Measurements from ENCODE around the gene OR7A17.

OR7A17 gene

GRCh38 chr19:14889994-14890642 is 4.2 kb upstream of the OR7A17 start:
- POLR2A ChIA-PET = interaction anchor here (1.1 kb wide), 1 partner anchor 105 kb away, joined by 6 read pairs; no protein-coding TSS in a partner anchor
- H3K4me1 ChIP-seq (ENCODE audit: control extremely low read depth in 1 of 4, control insufficient read depth in 4 of 4, insufficient read depth in 4 of 4, low read length in 3 of 4) = peaks cover 17 to 65% (median 32%) of the 10 kb centered on the region in 4 experiments
- H3K4me3 ChIP-seq (ENCODE audit: control insufficient read depth in 1 of 7, extremely low read depth in 1 of 7, insufficient read depth in 4 of 7, low read depth in 2 of 7, low read length in 6 of 7) = peak overlapping the region in 1 of 7 experiments; percentile 20
- DNase-seq = peak; percentile 8 to 71 (median 54)
- no CpG with 5 or more reads among the region's 3 CpGs for WGBS (ENCODE audit: insufficient coverage)
- H3K36me3 ChIP-seq (ENCODE audit: control insufficient read depth in 4 of 4, insufficient read depth in 4 of 4, low read length in 3 of 4) = no peaks in the 10 kb centered on the region
- peak overlapping the region; percentile 59 to 84 for H3K27ac ChIP-seq (ENCODE audit: insufficient read depth in 1 of 2, low read depth in 1 of 2, low read length in 2 of 2, poor library complexity in 1 of 2, severe bottlenecking in 2 of 2)
- H3K9me3 ChIP-seq (ENCODE audit: control extremely low read depth in 1 of 5, control insufficient read depth in 4 of 5, insufficient read depth in 2 of 5, low read depth in 1 of 5, low read length in 4 of 5) = no peaks in the 10 kb centered on the region
- CTCF ChIA-PET = interaction anchor here (1.2 to 1.7 kb wide), 2 partner anchors 16 to 54 kb away, joined by 3 to 4 read pairs; no protein-coding TSS in a partner anchor
- no peaks in the 10 kb centered on the region for H3K27me3 ChIP-seq (replicated peaks in 2 of 5; ENCODE audit: control insufficient read depth in 4 of 5, insufficient read depth in 5 of 5, low read length in 4 of 5)

GRCh38 chr19:14871619-14872230 is 14.2 kb downstream of the OR7A17 start:
- CTCF ChIA-PET = interaction anchor here (1.2 kb wide), 1 partner anchor 304 kb away, joined by 4 read pairs; no protein-coding TSS in a partner anchor

DNA sequence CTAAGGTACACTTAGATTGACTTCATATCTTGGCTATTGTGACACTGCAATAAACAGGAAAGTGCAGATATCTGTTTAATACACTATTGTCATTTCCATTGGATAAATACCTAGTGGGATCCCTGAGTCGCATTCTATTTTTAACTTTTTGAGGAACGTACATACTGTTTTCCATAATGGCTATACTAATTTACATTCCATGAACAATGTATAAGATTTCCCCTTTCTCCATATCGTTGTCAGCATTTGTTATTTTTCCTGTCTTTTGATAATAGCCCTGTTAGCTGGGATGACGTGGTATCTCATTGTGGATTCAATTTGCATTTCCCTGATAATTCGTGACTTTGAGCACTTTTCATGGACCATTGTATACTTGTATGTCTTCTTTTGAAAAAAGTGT is 17.4 kb downstream of the OR7A17 start:
- peaks cover 0 to 4% (median 0%) of the 10 kb centered on the region in 4 experiments for H3K4me1 ChIP-seq (ENCODE audit: control extremely low read depth in 1 of 4, control insufficient read depth in 4 of 4, insufficient read depth in 4 of 4, low read length in 3 of 4)
- H3K9me3 ChIP-seq (ENCODE audit: control extremely low read depth in 1 of 5, control insufficient read depth in 4 of 5, insufficient read depth in 2 of 5, low read depth in 1 of 5, low read length in 4 of 5) = peaks cover 0 to 6% (median 0%) of the 10 kb centered on the region in 5 experiments
- H3K27ac ChIP-seq (ENCODE audit: insufficient read depth in 1 of 2, low read depth in 1 of 2, low read length in 2 of 2, poor library complexity in 1 of 2, severe bottlenecking in 2 of 2) = no peak overlapping the region
- DNase-seq = no peak
- no peaks in the 10 kb centered on the region for H3K36me3 ChIP-seq (ENCODE audit: control insufficient read depth in 4 of 4, insufficient read depth in 4 of 4, low read length in 3 of 4)
- 100% methylated on average over 3 of the region's 5 CpGs for WGBS (ENCODE audit: insufficient coverage)
- POLR2A ChIA-PET = interaction anchor here (0.5 to 0.8 kb wide), 2 partner anchors 92 to 153 kb away, joined by 3 to 4 read pairs; no protein-coding TSS in a partner anchor
- H3K4me3 ChIP-seq (ENCODE audit: control insufficient read depth in 1 of 7, extremely low read depth in 1 of 7, insufficient read depth in 4 of 7, low read depth in 2 of 7, low read length in 6 of 7) = no peak overlapping the region
- CTCF ChIA-PET = no interaction called here
- H3K27me3 ChIP-seq (replicated peaks in 2 of 5; ENCODE audit: control insufficient read depth in 4 of 5, insufficient read depth in 5 of 5, low read length in 4 of 5) = peaks cover 0 to 3% (median 0%) of the 10 kb centered on the region in 5 experiments

More at GRCh38 chr19:14871619-14872230, 14.2 kb downstream of the OR7A17 start:
- Histone ChIP-seq H3K27ac (ENCODE audit: insufficient read depth in 1 of 2, low read depth in 1 of 2, low read length in 2 of 2, poor library complexity in 1 of 2, severe bottlenecking in 2 of 2) (no peak overlapping the region), H3K9me3 (ENCODE audit: control extremely low read depth in 1 of 5, control insufficient read depth in 4 of 5, insufficient read depth in 2 of 5, low read depth in 1 of 5, low read length in 4 of 5) (peaks cover 0 to 5% (median 0%) of the 10 kb centered on the region in 5 experiments), H3K27me3 (replicated peaks in 2 of 5; ENCODE audit: control insufficient read depth in 4 of 5, insufficient read depth in 5 of 5, low read length in 4 of 5) (no peaks in the 10 kb centered on the region), H3K4me3 (ENCODE audit: control insufficient read depth in 1 of 7, extremely low read depth in 1 of 7, insufficient read depth in 4 of 7, low read depth in 2 of 7, low read length in 6 of 7) (no peak overlapping the region), H3K4me1 (ENCODE audit: control extremely low read depth in 1 of 4, control insufficient read depth in 4 of 4, insufficient read depth in 4 of 4, low read length in 3 of 4) (peaks cover 0 to 4% (median 0%) of the 10 kb centered on the region in 4 experiments), H3K36me3 (ENCODE audit: control insufficient read depth in 4 of 4, insufficient read depth in 4 of 4, low read length in 3 of 4) (no peaks in the 10 kb centered on the region)
- 67% methylated on average over 1 of the region's 4 CpGs for WGBS (ENCODE audit: insufficient coverage)
- DNase-seq = peak; percentile 52 to 64 (median 63)
- POLR2A ChIA-PET = no interaction called here

DNA sequence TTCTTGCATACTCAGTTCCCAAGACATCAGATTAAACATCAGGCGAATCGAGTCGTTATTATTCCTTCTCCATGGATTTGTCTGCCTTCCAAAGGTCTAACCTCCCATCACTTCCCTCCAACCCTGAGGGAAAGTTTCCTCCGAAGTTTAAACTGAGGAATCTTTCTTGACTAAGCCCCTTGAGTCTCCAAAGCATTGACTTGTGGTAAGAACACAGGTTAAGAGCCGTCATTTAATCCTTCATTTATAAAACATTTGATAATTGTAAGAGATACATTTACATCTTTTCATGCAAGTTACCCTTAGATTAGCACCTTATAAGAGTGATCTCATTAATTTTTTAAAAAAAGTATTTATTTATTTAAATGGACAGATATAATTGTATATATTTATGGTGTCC is 37.1 kb downstream of the OR7A17 start, which contains the start of gene OR7A10:
Gene OR7A10 (minus strand): TSS at position 101 of the 400 bp plus-strand sequence. CDS start 7,045 bp downstream, outside the sequence.
- POLR2A ChIA-PET = interaction anchor here (0.7 kb wide), 1 partner anchor 9 kb away, joined by 4 read pairs; no protein-coding TSS in a partner anchor
- peaks cover 0 to 2% (median 0%) of the 10 kb centered on the region in 5 experiments for H3K27me3 ChIP-seq (replicated peaks in 2 of 5; ENCODE audit: control insufficient read depth in 4 of 5, insufficient read depth in 5 of 5, low read length in 4 of 5)
- DNase-seq = no peak
- CTCF ChIA-PET = no interaction called here
- H3K36me3 ChIP-seq (ENCODE audit: control insufficient read depth in 4 of 4, insufficient read depth in 4 of 4, low read length in 3 of 4) = no peaks in the 10 kb centered on the region
- no peaks in the 10 kb centered on the region for H3K9me3 ChIP-seq (ENCODE audit: control extremely low read depth in 1 of 5, control insufficient read depth in 4 of 5, insufficient read depth in 2 of 5, low read depth in 1 of 5, low read length in 4 of 5)
- no peaks in the 10 kb centered on the region for H3K4me1 ChIP-seq (ENCODE audit: control extremely low read depth in 1 of 4, control insufficient read depth in 4 of 4, insufficient read depth in 4 of 4, low read length in 3 of 4)
- WGBS (ENCODE audit: insufficient coverage) = 98% methylated on average over 4 of the region's 5 CpGs
- no peak within 1 kb of the TSS for H3K27ac ChIP-seq (ENCODE audit: insufficient read depth in 1 of 2, low read depth in 1 of 2, low read length in 2 of 2, poor library complexity in 1 of 2, severe bottlenecking in 2 of 2)
- H3K4me3 ChIP-seq (ENCODE audit: control insufficient read depth in 1 of 7, extremely low read depth in 1 of 7, insufficient read depth in 4 of 7, low read depth in 2 of 7, low read length in 6 of 7) = no peak within 1 kb of the TSS

DNA sequence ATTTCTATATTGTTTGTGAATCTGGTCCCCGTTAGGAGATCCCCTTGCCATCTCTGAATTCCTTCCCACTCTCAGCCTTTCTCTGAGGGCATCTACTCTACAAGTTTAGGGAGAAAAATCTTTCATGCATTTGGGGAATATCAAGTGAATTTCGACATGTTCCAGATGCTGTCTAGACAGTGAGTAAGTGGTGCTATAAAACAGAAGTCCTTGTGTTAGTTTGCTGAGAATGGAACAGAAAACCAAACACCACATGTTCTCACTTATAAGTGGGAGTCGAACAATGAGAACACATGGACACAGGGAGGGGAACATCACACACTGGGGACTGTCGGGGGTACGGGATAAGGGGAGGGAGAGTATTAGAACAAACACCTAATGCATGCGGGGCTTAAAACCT is 42.4 kb downstream of the OR7A17 start:
- no peaks in the 10 kb centered on the region for H3K4me1 ChIP-seq (ENCODE audit: control extremely low read depth in 1 of 4, control insufficient read depth in 4 of 4, insufficient read depth in 4 of 4, low read length in 3 of 4)
- H3K27me3 ChIP-seq (replicated peaks in 2 of 5; ENCODE audit: control insufficient read depth in 4 of 5, insufficient read depth in 5 of 5, low read length in 4 of 5) = peaks cover 0 to 2% (median 0%) of the 10 kb centered on the region in 5 experiments
- 80% methylated on average over 2 of the region's 6 CpGs for WGBS (ENCODE audit: insufficient coverage)
- ChIA-PET POLR2A (no interaction called here), CTCF (no interaction called here)
- H3K36me3 ChIP-seq (ENCODE audit: control insufficient read depth in 4 of 4, insufficient read depth in 4 of 4, low read length in 3 of 4) = no peaks in the 10 kb centered on the region
- no peak overlapping the region for H3K27ac ChIP-seq (ENCODE audit: insufficient read depth in 1 of 2, low read depth in 1 of 2, low read length in 2 of 2, poor library complexity in 1 of 2, severe bottlenecking in 2 of 2)
- H3K9me3 ChIP-seq (ENCODE audit: control extremely low read depth in 1 of 5, control insufficient read depth in 4 of 5, insufficient read depth in 2 of 5, low read depth in 1 of 5, low read length in 4 of 5) = no peaks in the 10 kb centered on the region
- no peak for DNase-seq
- no peak overlapping the region for H3K4me3 ChIP-seq (ENCODE audit: control insufficient read depth in 1 of 7, extremely low read depth in 1 of 7, insufficient read depth in 4 of 7, low read depth in 2 of 7, low read length in 6 of 7)

- Histone ChIP-seq H3K27ac (ENCODE audit: insufficient read depth in 1 of 2, low read depth in 1 of 2, low read length in 2 of 2, poor library complexity in 1 of 2, severe bottlenecking in 2 of 2) (no peak overlapping the region), H3K9me3 (ENCODE audit: control extremely low read depth in 1 of 5, control insufficient read depth in 4 of 5, insufficient read depth in 2 of 5, low read depth in 1 of 5, low read length in 4 of 5) (no peaks in the 10 kb centered on the region), H3K4me1 (ENCODE audit: control extremely low read depth in 1 of 4, control insufficient read depth in 4 of 4, insufficient read depth in 4 of 4, low read length in 3 of 4) (no peaks in the 10 kb centered on the region), H3K4me3 (ENCODE audit: control insufficient read depth in 1 of 7, extremely low read depth in 1 of 7, insufficient read depth in 4 of 7, low read depth in 2 of 7, low read length in 6 of 7) (no peak overlapping the region), H3K27me3 (replicated peaks in 2 of 5; ENCODE audit: control insufficient read depth in 4 of 5, insufficient read depth in 5 of 5, low read length in 4 of 5) (peaks cover 0 to 2% (median 0%) of the 10 kb centered on the region in 5 experiments), H3K36me3 (ENCODE audit: control insufficient read depth in 4 of 4, insufficient read depth in 4 of 4, low read length in 3 of 4) (no peaks in the 10 kb centered on the region)
- CTCF ChIA-PET = no interaction called here
- POLR2A ChIA-PET = no interaction called here
- DNase-seq = no peak
- WGBS (ENCODE audit: insufficient coverage) = 94% methylated on average over 2 of the region's 2 CpGs
Measured at GRCh38 chr19:14843169-14843568, 42.8 kb downstream of the OR7A17 start.

GRCh38 chr19:14840206-14840605 is 45.7 kb downstream of the OR7A17 start:
- Histone ChIP-seq H3K36me3 (ENCODE audit: control insufficient read depth in 4 of 4, insufficient read depth in 4 of 4, low read length in 3 of 4) (no peaks in the 10 kb centered on the region), H3K9me3 (ENCODE audit: control extremely low read depth in 1 of 5, control insufficient read depth in 4 of 5, insufficient read depth in 2 of 5, low read depth in 1 of 5, low read length in 4 of 5) (no peaks in the 10 kb centered on the region), H3K4me3 (ENCODE audit: control insufficient read depth in 1 of 7, extremely low read depth in 1 of 7, insufficient read depth in 4 of 7, low read depth in 2 of 7, low read length in 6 of 7) (no peak overlapping the region), H3K27me3 (replicated peaks in 2 of 5; ENCODE audit: control insufficient read depth in 4 of 5, insufficient read depth in 5 of 5, low read length in 4 of 5) (peaks cover 0 to 2% (median 0%) of the 10 kb centered on the region in 5 experiments), H3K27ac (ENCODE audit: insufficient read depth in 1 of 2, low read depth in 1 of 2, low read length in 2 of 2, poor library complexity in 1 of 2, severe bottlenecking in 2 of 2) (no peak overlapping the region), H3K4me1 (ENCODE audit: control extremely low read depth in 1 of 4, control insufficient read depth in 4 of 4, insufficient read depth in 4 of 4, low read length in 3 of 4) (no peaks in the 10 kb centered on the region)
- CTCF ChIA-PET = interaction anchor here (1.5 kb wide), 1 partner anchor 252 kb away, joined by 3 read pairs; no protein-coding TSS in a partner anchor
- DNase-seq = no peak
- POLR2A ChIA-PET = no interaction called here
- no CpG with 5 or more reads among the region's 1 CpG for WGBS (ENCODE audit: insufficient coverage)

All from common myeloid progenitor, CD34-positive (primary cell).